Stimulated activated CD4-positive, alpha-beta T cell treated with anti-CD3 and anti-CD28 coated beads, Interleukin-15, amount 100 ng/mL, for 24 hours (primary cell): Measurements from ENCODE around the gene KDELR1.

Experiments
- DNase-seq: peaks from one replicate; pipeline ENCODE4 v3.0.0-alpha.2; 2020

The KDELR1 gene

DNA sequence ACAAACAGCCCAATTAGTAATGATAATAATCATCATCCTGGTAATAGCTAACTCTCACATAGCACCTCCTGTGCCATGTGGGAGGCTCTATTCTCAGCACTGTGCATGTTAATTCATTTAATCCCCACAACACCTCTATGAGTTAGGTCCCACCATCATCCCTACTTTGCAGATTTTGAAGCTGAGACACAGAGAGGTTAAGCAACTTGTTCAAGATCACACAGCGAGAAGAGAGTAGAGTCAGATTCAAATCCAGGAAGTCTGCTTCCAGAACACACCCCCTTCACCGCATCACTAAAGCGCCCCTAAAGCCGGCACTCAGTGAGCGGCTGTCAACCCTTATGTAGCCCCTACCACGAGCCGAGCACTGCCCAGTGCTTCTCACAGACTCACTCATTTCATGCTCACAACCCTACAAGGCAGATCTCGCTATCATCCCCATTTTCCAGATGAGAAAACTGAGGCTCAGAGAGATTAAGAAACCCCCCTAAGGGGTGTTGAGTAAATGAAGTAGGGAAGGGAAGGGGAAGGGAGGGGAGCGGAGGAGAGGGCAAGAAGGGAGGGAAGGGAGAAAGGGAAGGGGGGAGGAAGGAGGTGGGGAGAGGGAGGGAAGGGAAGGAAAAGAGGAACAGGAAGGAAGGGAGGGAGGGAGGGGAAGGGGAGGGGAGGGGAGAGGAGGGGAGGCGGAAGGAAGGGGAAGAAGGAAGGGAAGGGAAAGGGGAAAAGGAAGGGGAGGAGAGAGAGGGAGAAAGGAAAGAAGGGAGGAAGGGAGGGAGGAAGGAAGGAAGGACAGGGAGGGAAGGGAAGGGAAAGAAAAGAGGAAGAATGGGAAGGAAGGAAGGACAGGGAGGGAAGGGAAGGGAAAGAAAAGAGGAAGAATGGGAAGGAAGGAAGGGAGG is 49.6 kb downstream of the KDELR1 start:
- no peak for DNase-seq

DNA sequence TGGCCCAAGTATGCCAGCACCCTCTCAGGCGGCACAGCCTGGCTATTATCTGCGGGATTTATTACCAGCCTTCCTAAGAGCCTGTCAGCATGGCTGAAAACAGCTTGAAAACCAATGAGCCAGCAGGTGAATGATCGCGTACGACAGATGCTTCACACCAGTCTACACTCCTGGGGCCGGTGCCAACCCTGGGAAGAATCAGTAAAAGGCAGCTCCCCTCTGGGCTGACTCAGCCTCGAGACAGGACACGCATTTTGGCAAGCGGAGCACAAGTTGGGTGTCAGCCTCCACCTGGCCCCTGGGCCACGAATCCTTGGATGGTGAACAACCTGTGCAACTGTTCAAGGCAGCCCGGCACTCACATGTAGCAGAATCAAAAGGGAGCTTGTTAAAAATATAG is 50.4 kb downstream of the KDELR1 start:
- no peak for DNase-seq

- no peak for DNase-seq
Measured at GRCh38 chr19:48338802-48339503, 52.4 kb downstream of the KDELR1 start.

GRCh38 chr19:48338253-48338755 is 53.0 kb downstream of the KDELR1 start:
- DNase-seq = no peak

GRCh38 chr19:48333467-48334384 is 57.6 kb downstream of the KDELR1 start:
- peak; percentile 95 for DNase-seq

DNA sequence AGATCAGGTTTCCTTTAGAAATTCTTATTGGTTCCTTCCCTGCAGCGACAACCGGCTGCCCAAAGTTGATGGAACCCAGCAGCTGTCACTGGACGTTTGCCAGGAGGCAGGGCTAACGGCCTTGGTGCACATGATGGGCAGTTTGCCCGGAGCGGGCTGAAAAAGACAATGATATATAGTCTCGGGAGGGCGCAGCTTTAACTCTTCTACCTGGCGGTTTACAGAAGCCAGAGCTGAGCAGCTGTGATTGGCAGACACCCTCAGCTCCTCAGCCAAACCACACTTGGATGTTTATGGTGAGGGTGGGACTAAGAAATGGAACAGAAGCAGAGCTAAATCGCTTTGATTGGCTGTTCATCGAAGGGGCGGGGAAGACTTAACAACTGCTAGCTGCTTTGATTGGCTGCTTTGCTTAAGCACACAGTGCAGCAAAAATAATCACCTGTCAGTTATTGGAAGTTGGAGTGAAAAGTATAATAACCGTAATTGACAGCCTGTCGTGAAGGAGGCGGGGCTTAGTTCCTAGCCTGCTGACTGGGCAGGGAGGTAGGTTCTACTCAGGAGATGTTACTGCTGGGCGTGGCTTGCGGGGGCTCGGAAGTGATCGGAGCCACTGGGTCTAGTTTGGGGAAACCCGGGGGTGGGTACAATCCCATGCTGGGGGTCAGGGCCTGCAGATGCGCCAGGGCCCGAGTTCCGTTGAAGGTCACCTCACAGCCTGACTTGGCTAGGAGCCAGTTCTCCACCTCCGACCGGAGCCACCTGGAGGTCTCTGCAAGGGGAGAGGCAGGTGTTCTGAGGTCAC is 58.5 kb downstream of the KDELR1 start:
- DNase-seq = peak; percentile 94
